Keratinocyte (primary cell): ENCODE results near the gene DST. TPM values are rescaled to one million over a fixed set of nuclear protein-coding genes. Genes with fewer than 3 reads are reported as not detected.

Source experiments
- DNase-seq: peaks from one replicate; pipeline ENCODE4 v3.0.0-alpha.2; 2011; ENCODE audit warnings: low read depth, missing footprints, low spot score
- FAIRE-seq: peaks from 2 replicates; lab custom pipeline; 2011; peaks lifted over from hg19 to GRCh38; lab: Jason Lieb, UNC
- H2AFZ ChIP-seq: 2 replicates; pipeline ENCODE4 v1.6.0; 2012; ENCODE audit warnings: low read length, control low read depth, inconsistent platforms; ENCODE audit not compliant: control insufficient read depth
- H3K27ac ChIP-seq: 2 replicates; pipeline ENCODE4 v1.5.1; 2011; ENCODE audit warnings: low read length; ENCODE audit not compliant: control insufficient read depth, insufficient read depth
- H3K27me3 ChIP-seq: 3 replicates; pipeline ENCODE4 v1.6.0; 2011; ENCODE audit warnings: low read length; ENCODE audit not compliant: control insufficient read depth, insufficient read depth; ENCODE audit errors: extremely low read depth
- H3K36me3 ChIP-seq, 2 experiments: 2 replicates in 1 of 2; 3 replicates in 1 of 2; pipeline ENCODE4 v1.5.1; 2011; ENCODE audit warnings: low read length in 2 of 2, mild to moderate bottlenecking in 1 of 2; ENCODE audit not compliant: control insufficient read depth in 2 of 2, insufficient read depth in 2 of 2; ENCODE audit errors: extremely low read depth in 1 of 2
- H3K4me1 ChIP-seq: 3 replicates; pipeline ENCODE4 v1.5.1; 2011; ENCODE audit warnings: low read length; ENCODE audit not compliant: control insufficient read depth, insufficient read depth; ENCODE audit errors: extremely low read depth
- H3K4me2 ChIP-seq: 3 replicates; pipeline ENCODE4 v1.6.0; 2011; ENCODE audit warnings: low read depth, low read length; ENCODE audit not compliant: control insufficient read depth, insufficient read depth; ENCODE audit errors: extremely low read depth
- H3K4me3 ChIP-seq, 3 experiments: fragments of 200-600 bp in 1 of 3; sonication (generic) in 1 of 3; 2 replicates in 2 of 3; 3 replicates in 1 of 3; pipeline ENCODE4 v1.5.1; 2011 to 2016; ENCODE audit warnings: low read length in 3 of 3, mild to moderate bottlenecking in 3 of 3, control low read depth in 2 of 3, inconsistent platforms in 1 of 3, low read depth in 1 of 3, mixed read lengths in 1 of 3, mixed run types in 1 of 3, moderate library complexity in 1 of 3; ENCODE audit not compliant: control insufficient read depth in 2 of 3, insufficient read depth in 2 of 3; ENCODE audit errors: extremely low read depth in 1 of 3
- H3K79me2 ChIP-seq: 2 replicates; pipeline ENCODE4 v1.6.0; 2012; ENCODE audit warnings: low read length; ENCODE audit not compliant: control insufficient read depth, insufficient read depth
- H3K9ac ChIP-seq: 3 replicates; pipeline ENCODE4 v1.6.0; 2011; ENCODE audit warnings: low read length; ENCODE audit not compliant: control insufficient read depth, insufficient read depth; ENCODE audit errors: extremely low read depth
- H3K9me1 ChIP-seq: 3 replicates; pipeline ENCODE4 v1.6.0; 2011; ENCODE audit warnings: low read length; ENCODE audit not compliant: control insufficient read depth, insufficient read depth; ENCODE audit errors: extremely low read depth
- H3K9me3 ChIP-seq: 2 replicates; pipeline ENCODE4 v1.5.1; 2012; ENCODE audit warnings: low read depth, low read length; ENCODE audit not compliant: control insufficient read depth
- H4K20me1 ChIP-seq: 3 replicates; pipeline ENCODE4 v1.6.0; 2011; ENCODE audit warnings: low read length; ENCODE audit not compliant: control insufficient read depth, insufficient read depth; ENCODE audit errors: extremely low read depth
- CTCF ChIP-seq, 3 experiments: IDR thresholded peaks in 1 of 3; conservative IDR thresholded peaks in 1 of 3; optimal IDR thresholded peaks in 1 of 3; 2 replicates in 2 of 3; 3 replicates in 1 of 3; pipeline versions ENCODE3 to v1.5.1; 2011; ENCODE audit warnings: low read length in 3 of 3, mild to moderate bottlenecking in 3 of 3, moderate library complexity in 2 of 3, control low read depth in 1 of 3, inconsistent platforms in 1 of 3; ENCODE audit not compliant: insufficient read depth in 2 of 3; ENCODE audit errors: extremely low read depth in 1 of 3
- EZH2 ChIP-seq: IDR thresholded peaks from one replicate; pipeline ENCODE4 v1.6.1; 2012; ENCODE audit warnings: inconsistent platforms, mild to moderate bottlenecking, low read length, moderate library complexity
- dilution Hi-C: fragments of 300-500 bp; cut with MboI; formaldehyde crosslinking; loops from one replicate; pipeline ENCODE4 v1.7.0; 2020; ENCODE audit warnings: low sequenced_read_pairs; ENCODE audit not compliant: extremely low pct_ligation_motif_present
- polyA plus RNA-seq, 5 experiments: library from polyadenylated mRNA; depleted of rRNA in 3 of 5; stranded (reverse) in 3 of 5; stranded (forward) in 1 of 5; unstranded in 1 of 5; fragments of >200 nt; gene quantifications; 1 replicate in 1 of 5; 2 replicates in 3 of 5; 3 replicates in 1 of 5; pipeline versions ENCODE4 v1.2.1 to v1.2.3, GENCODE V29; 2011 to 2012; ENCODE audit warnings: missing spikeins in 2 of 5, low read depth in 1 of 5, low replicate concordance in 1 of 5

Gene DST
- polyA plus RNA-seq, 1 donor (not counting 4 experiments of a cell fraction or from before 2014, with no cell fraction given) = 455 TPM

GRCh38 chr6:56579155-56579851, 63.4 kb downstream of the DST start:
- Histone ChIP-seq H4K20me1 (no peaks in the 10 kb centered on the region), H3K9me3 (no peaks in the 10 kb centered on the region), H3K27me3 (no peaks in the 10 kb centered on the region), H3K4me2 (no peak overlapping the region), H3K36me3 (peaks cover 0 to 8% of the 10 kb centered on the region in 2 experiments), H3K79me2 (no peaks in the 10 kb centered on the region), H3K27ac (no peak overlapping the region), H2AFZ (no peak overlapping the region), H3K4me3 (no peak overlapping the region), H3K9me1 (no peaks in the 10 kb centered on the region), H3K4me1 (no peaks in the 10 kb centered on the region), H3K9ac (no peak overlapping the region)
- no peak for TF ChIP-seq CTCF (optimal IDR thresholded peaks at IDR 0.05 in 1 of 3, IDR thresholded peaks at IDR 0.05 in 1 of 3, conservative IDR thresholded peaks at IDR 0.05 in 1 of 3; ENCODE audit: extremely low read depth in 1 of 3, insufficient read depth in 2 of 3, low read length in 3 of 3)
- TF ChIP-seq EZH2 = no peak
- DNase-seq = no peak
- FAIRE-seq = no peak
- dilution Hi-C loops = no loop called here

GRCh38 chr6:56575736-56576135, 67.0 kb downstream of the DST start:
- dilution Hi-C loops = no loop called here
- no peaks in the 10 kb centered on the region for H4K20me1 ChIP-seq
- no peak overlapping the region for H3K9ac ChIP-seq

More at GRCh38 chr6:56575736-56576135, 67.0 kb downstream of the DST start:
- TF ChIP-seq CTCF (optimal IDR thresholded peaks at IDR 0.05 in 1 of 3, IDR thresholded peaks at IDR 0.05 in 1 of 3, conservative IDR thresholded peaks at IDR 0.05 in 1 of 3; ENCODE audit: extremely low read depth in 1 of 3, insufficient read depth in 2 of 3, low read length in 3 of 3) (no peak), EZH2 (no peak)
- peaks cover 0 to 11% of the 10 kb centered on the region in 2 experiments for H3K36me3 ChIP-seq
- no peaks in the 10 kb centered on the region for H3K9me3 ChIP-seq
- no peaks in the 10 kb centered on the region for H3K79me2 ChIP-seq
- no peaks in the 10 kb centered on the region for H3K27me3 ChIP-seq
- no peak overlapping the region for H2AFZ ChIP-seq
- FAIRE-seq (no peak), DNase-seq (no peak)
- no peak overlapping the region for H3K27ac ChIP-seq
- no peaks in the 10 kb centered on the region for H3K9me1 ChIP-seq
- no peak overlapping the region for H3K4me3 ChIP-seq
- no peaks in the 10 kb centered on the region for H3K4me1 ChIP-seq
- no peak overlapping the region for H3K4me2 ChIP-seq
